ENCODE results near the gene CRYAB. TPM values are rescaled to one million over a fixed set of nuclear protein-coding genes. Genes with fewer than 3 reads are reported as not detected.

CRYAB gene
- total RNA-seq, result 90.5 TPM

GRCh38 chr11:111911563-111912401, at the start of gene CRYAB:
TSS of gene CRYAB (minus strand) at chr11:111911770. CDS start at chr11:111911724, 46 bp downstream.
- peak; percentile 95 for DNase-seq

GRCh38 chr11:111960916-111961315, 49.3 kb upstream of the CRYAB start:
- DNase-seq, result no peak

GRCh38 chr11:111957663-111958444, 46.3 kb upstream of the CRYAB start:
- DNase-seq, result peak; percentile 96

- no peak for DNase-seq
These were observed 42.6 kb upstream of the CRYAB start for GRCh38 chr11:111954154-111954553.

GRCh38 chr11:111951565-111951964, 40.0 kb upstream of the CRYAB start:
- no peak for DNase-seq

- DNase-seq, result no peak
These were observed 38.2 kb upstream of the CRYAB start for GRCh38 chr11:111949519-111950426.

- no peak for DNase-seq
These were observed 35.6 kb upstream of the CRYAB start for GRCh38 chr11:111947143-111947542.

GRCh38 chr11:111946499-111946898, 34.9 kb upstream of the CRYAB start:
- no peak for DNase-seq

GRCh38 chr11:111945198-111945597, 33.6 kb upstream of the CRYAB start:
- DNase-seq, result no peak

- no peak for DNase-seq
These were observed 33.1 kb upstream of the CRYAB start for GRCh38 chr11:111944651-111945051.

- DNase-seq, result no peak
These were observed 32.6 kb upstream of the CRYAB start for GRCh38 chr11:111944139-111944538.

GRCh38 chr11:111942829-111943228, 31.3 kb upstream of the CRYAB start:
- no peak for DNase-seq

GRCh38 chr11:111941963-111942362, 30.4 kb upstream of the CRYAB start:
- DNase-seq, result peak; percentile 95

GRCh38 chr11:111939836-111940604, 28.4 kb upstream of the CRYAB start:
- peak; percentile 49 for DNase-seq

- peak; percentile 41 for DNase-seq
These were observed 27.2 kb upstream of the CRYAB start for GRCh38 chr11:111938687-111939160.

GRCh38 chr11:111937844-111938243, 26.3 kb upstream of the CRYAB start:
- no peak for DNase-seq

GRCh38 chr11:111937461-111937769, 25.8 kb upstream of the CRYAB start:
- DNase-seq, result no peak

GRCh38 chr11:111936040-111936540, 24.5 kb upstream of the CRYAB start:
- DNase-seq, result no peak

- DNase-seq, result no peak
These were observed 23.9 kb upstream of the CRYAB start for GRCh38 chr11:111935317-111936039.

- DNase-seq, result no peak
These were observed 22.7 kb upstream of the CRYAB start for GRCh38 chr11:111934306-111934705.

- DNase-seq, result no peak
These were observed 22.3 kb upstream of the CRYAB start for GRCh38 chr11:111933872-111934271.

All from tongue (tissue), 2 donors.